ENCODE measurements around the gene HES7. TPM values are rescaled to one million over a fixed set of nuclear protein-coding genes. Genes with fewer than 3 reads are reported as not detected.

Gene HES7
- total and polyA plus RNA-seq, 9 of the 15 experiments (the other 6 are each of a cell fraction or from before 2014, with no cell fraction given): 0.03 to 1.7 (median 0.14) TPM; not detected in 1

GRCh38 chr17:8138672-8139371 is 14.9 kb upstream of the HES7 start (continued):
- TF ChIP-seq RBFOX2 (IDR thresholded peaks at IDR 0.05; ENCODE audit: low read depth, low read length) (peak; percentile 76), RFX5 (IDR thresholded peaks at IDR 0.05; ENCODE audit: low read depth, low read length) (peak; percentile 60; the same call in 1 of the 2 replicates), LCOR (CRISPR knock-in tag; IDR thresholded peaks at IDR 0.05) (peak; percentile 94), HIVEP1 (CRISPR knock-in tag; IDR thresholded peaks at IDR 0.05) (no peak), MITF (IDR thresholded peaks at IDR 0.05) (no peak), NFE2L1 (tag; IDR thresholded peaks at IDR 0.05; ENCODE audit: borderline replicate concordance, low read depth) (no peak), ZEB2 (IDR thresholded peaks at IDR 0.05) (0 out of 2 replicates have a peak, but pooled peaks have one; percentile 7), ELF4 (CRISPR knock-in tag; IDR thresholded peaks at IDR 0.05) (no peak), ZNF395 (CRISPR knock-in tag; IDR thresholded peaks at IDR 0.05) (peak; percentile 41; the same call in 1 of the 2 replicates), E2F4 (CRISPR knock-in tag; IDR thresholded peaks at IDR 0.05; ENCODE audit: low read depth) (no peak), SUPT5H (IDR thresholded peaks at IDR 0.05) (no peak; the same call in 1 of the 2 replicates), NEUROD1 (IDR thresholded peaks at IDR 0.05; ENCODE audit: borderline replicate concordance, low read depth, low read length, partially characterized antibody) (no peak), THRA (IDR thresholded peaks at IDR 0.05) (no peak), ZNF407 (IDR thresholded peaks at IDR 0.05; ENCODE audit: low read depth) (0 out of 2 replicates have a peak, but pooled peaks have one; percentile 39)

Data from K562 (cell line).